ENCODE measurements around the gene TSPAN5.
"Not testable (repeated sequence)": the region's sequence is repeated elsewhere in the genome, so short reads cannot be mapped to it uniquely, and the experiment has no call there.

Gene TSPAN5

GRCh38 chr4:98482847-98483806 lies 175.3 kb downstream of the TSPAN5 start:
- DNase-seq, result no peak

- no peak for DNase-seq
Measured at GRCh38 chr4:98482503-98482846, 175.9 kb downstream of the TSPAN5 start.

GRCh38 chr4:98481167-98481566 lies 177.2 kb downstream of the TSPAN5 start:
- no peak for DNase-seq

- DNase-seq, result no peak
Measured at GRCh38 chr4:98480535-98480934, 177.9 kb downstream of the TSPAN5 start.

GRCh38 chr4:98479590-98479989 lies 178.8 kb downstream of the TSPAN5 start:
- DNase-seq, result not testable (repeated sequence)

GRCh38 chr4:98476891-98477290 lies 181.5 kb downstream of the TSPAN5 start:
- DNase-seq, result no peak

- no peak for DNase-seq
Measured at GRCh38 chr4:98474408-98474844, 184.0 kb downstream of the TSPAN5 start.

- DNase-seq, result no peak
Measured at GRCh38 chr4:98473046-98473445, 185.4 kb downstream of the TSPAN5 start.

- DNase-seq, result no peak
Measured at GRCh38 chr4:98470831-98471230, 187.6 kb downstream of the TSPAN5 start.

- DNase-seq, result no peak
Measured at GRCh38 chr4:98470366-98470765, 188.0 kb downstream of the TSPAN5 start.

- DNase-seq, result no peak
Measured at GRCh38 chr4:98469771-98470170, 188.6 kb downstream of the TSPAN5 start.

- DNase-seq, result peak; percentile 30
Measured at GRCh38 chr4:98468709-98469108, 189.7 kb downstream of the TSPAN5 start.

- DNase-seq, result peak; percentile 84
Measured at GRCh38 chr4:98467627-98468072, 190.8 kb downstream of the TSPAN5 start.

GRCh38 chr4:98466868-98467599 lies 191.4 kb downstream of the TSPAN5 start:
- no peak for DNase-seq

GRCh38 chr4:98462487-98462886 lies 195.9 kb downstream of the TSPAN5 start:
- DNase-seq, result no peak

GRCh38 chr4:98461121-98461865 lies 197.1 kb downstream of the TSPAN5 start:
- DNase-seq, result not testable (repeated sequence)

GRCh38 chr4:98457422-98457821 lies 201.0 kb downstream of the TSPAN5 start:
- not testable (repeated sequence) for DNase-seq

- no peak for DNase-seq
Measured at GRCh38 chr4:98452091-98452490, 206.3 kb downstream of the TSPAN5 start.

- no peak for DNase-seq
Measured at GRCh38 chr4:98448908-98449307, 209.5 kb downstream of the TSPAN5 start.

- DNase-seq, result no peak
Measured at GRCh38 chr4:98447648-98448047, 210.8 kb downstream of the TSPAN5 start.

- peak; percentile 23 for DNase-seq
Measured at GRCh38 chr4:98446499-98447375, 211.7 kb downstream of the TSPAN5 start.

- no peak for DNase-seq
Measured at GRCh38 chr4:98444371-98444770, 214.0 kb downstream of the TSPAN5 start.

Data from retina (tissue), 1 donor.